GM23248 (cell line): ENCODE data around the gene VPS13D.

Experiments
- EZH2 ChIP-seq: fragments of 200-600 bp; sonication (generic); IDR thresholded peaks from 2 replicates; pipeline ENCODE4 v1.6.1; 2018; ENCODE audit warnings: antibody characterized with exemption, mild to moderate bottlenecking; ENCODE audit not compliant: insufficient read depth, poor library complexity, severe bottlenecking
- EZH2phosphoT487 ChIP-seq: fragments of 200-600 bp; sonication (generic); IDR thresholded peaks from 2 replicates; pipeline ENCODE4 v1.6.1; 2018; ENCODE audit warnings: antibody characterized with exemption, moderate library complexity, mild to moderate bottlenecking, low read depth; ENCODE audit not compliant: insufficient read depth

DNA sequence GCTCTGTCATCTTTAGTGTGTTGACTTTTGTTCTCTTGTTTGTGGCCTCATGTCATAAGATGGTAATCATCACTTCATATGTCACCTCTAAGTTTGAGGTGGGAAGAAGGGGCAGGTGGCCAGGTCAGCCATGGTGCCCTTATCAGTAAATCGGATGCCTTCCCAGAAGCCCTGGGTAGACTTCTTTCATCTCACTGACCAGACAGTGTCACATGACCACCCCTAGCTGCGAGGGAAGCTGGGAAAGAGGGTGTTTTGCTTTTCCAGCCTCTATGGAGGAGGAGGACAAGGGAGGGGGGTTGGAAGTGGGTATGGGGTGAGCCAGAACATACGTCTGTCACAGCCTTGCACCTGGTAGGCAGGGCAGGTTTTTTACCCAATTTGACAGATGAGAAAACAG is 34.4 kb upstream of the VPS13D start:
- TF ChIP-seq EZH2 = no peak
- no peak for TF ChIP-seq EZH2phosphoT487
